ENCODE data around the gene FLCN.

Gene FLCN

DNA sequence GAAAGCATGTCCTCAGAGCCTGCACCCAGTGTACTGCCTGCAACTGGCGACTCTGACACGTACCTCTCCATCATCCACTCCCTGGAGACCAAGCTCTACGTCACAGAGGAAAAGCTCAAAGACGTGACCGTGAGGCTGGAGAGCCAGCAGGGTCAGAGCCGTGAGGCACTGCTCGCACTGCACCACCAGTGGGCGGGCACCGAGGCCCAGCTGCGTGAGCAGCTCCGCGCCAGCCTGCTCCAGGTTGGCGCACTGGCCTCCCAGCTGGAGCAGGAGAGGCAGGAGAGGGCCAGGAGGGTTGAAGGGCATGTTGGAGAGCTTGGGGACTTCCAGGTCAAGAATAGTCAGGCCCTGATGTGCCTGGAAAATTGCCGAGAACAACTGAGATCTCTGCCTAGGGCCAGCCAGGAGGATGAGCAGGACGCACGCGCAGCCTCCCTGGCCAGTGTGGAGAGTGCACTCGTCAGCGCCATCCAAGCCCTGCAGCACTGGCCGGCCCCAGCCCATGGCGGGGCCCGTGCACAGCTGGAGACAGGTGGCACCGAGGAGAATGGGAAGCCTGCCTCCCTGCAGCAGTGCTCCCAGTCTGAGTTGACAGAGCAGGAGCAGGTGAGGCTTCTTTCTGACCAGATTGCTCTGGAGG, 71.2 kb downstream of the FLCN start:
- DNase-seq, result no peak

GRCh38 chr17:17164676-17165075, 72.3 kb downstream of the FLCN start:
- no peak for DNase-seq

GRCh38 chr17:17164156-17164555, 72.8 kb downstream of the FLCN start:
- DNase-seq, result no peak
